Hindlimb muscle (tissue), 1 donor: Measurements from ENCODE around the gene DDR2. TPM values are rescaled to one million over a fixed set of nuclear protein-coding genes. Genes with fewer than 3 reads are reported as not detected.

Experiments used
- polyA plus RNA-seq: library from polyadenylated mRNA; unstranded; fragments of 120-200 nt; gene quantifications from one replicate; pipeline ENCODE4 v1.2.1, GENCODE V29; 2013; ENCODE audit not compliant: insufficient read length

Gene DDR2
- polyA plus RNA-seq, 1 donor = 34.6 TPM

Other genes with a start within 250 kb of the DDR2 start
- gene SH2D1B, start 220.3 kb upstream of the DDR2 start, polyA plus RNA-seq = 0.18 TPM
- gene UHMK1, start 134.6 kb upstream of the DDR2 start, polyA plus RNA-seq = 25.2 TPM
- gene UAP1, start 70.7 kb upstream of the DDR2 start, polyA plus RNA-seq = 24.9 TPM
- 9.1 TPM for gene HSD17B7, start 158.2 kb downstream of the DDR2 start, polyA plus RNA-seq
- gene CCDC190, start 228.7 kb downstream of the DDR2 start, polyA plus RNA-seq = 6.7 TPM